SK-N-SH (cell line): Measurements from ENCODE around the gene ANKS1B. TPM values are rescaled to one million over a fixed set of nuclear protein-coding genes. Genes with fewer than 3 reads are reported as not detected.

ENCODE experiments used
- CTCF ChIA-PET: fragments of 300-600, 350-600 bp; formaldehyde crosslinking; extraction: SDS; loops from one replicate; lab custom pipeline; 2021; lab: Yijun Ruan, JAX
- POLR2A ChIA-PET: fragments of 350-600 bp; sonication (Branson Sonifier 250); formaldehyde crosslinking; extraction: SDS; loops from one replicate; lab custom pipeline; 2020; ENCODE audit warnings: antibody characterized with exemption, inconsistent platforms; lab: Yijun Ruan, JAX
- DNase-seq: peaks from one replicate; pipeline ENCODE4 v3.0.0; 2012
- H2AFZ ChIP-seq: fragments of 200-600 bp; sonication (generic); 2 replicates; pipeline ENCODE4 v1.8.1; 2016; ENCODE audit warnings: antibody characterized with exemption, mild to moderate bottlenecking, low read depth
- H3F3A ChIP-seq: fragments of 200-600 bp; sonication (generic); replicated peaks from 2 replicates; pipeline ENCODE3; 2016; ENCODE audit warnings: antibody characterized with exemption, mild to moderate bottlenecking; ENCODE audit not compliant: insufficient read depth
- H3K27ac ChIP-seq, 2 experiments: fragments of 200-500 bp in 1 of 2; fragments of 200-600 bp in 1 of 2; sonication (Bioruptor generic) in 1 of 2; sonication (generic), shearing (Covaris generic) in 1 of 2; 2 replicates each; pipeline versions ENCODE4 v1.5.1 to v1.6.1; 2014 to 2016; ENCODE audit warnings: low read depth in 2 of 2, inconsistent platforms in 1 of 2, low read length in 1 of 2, mild to moderate bottlenecking in 1 of 2, mixed read lengths in 1 of 2
- H3K27me3 ChIP-seq: fragments of 200-600 bp; sonication (generic), shearing (Covaris generic); 2 replicates; pipeline ENCODE4 v1.6.1; 2016; ENCODE audit warnings: mixed run types; ENCODE audit not compliant: insufficient read depth
- H3K36me3 ChIP-seq, 2 experiments: fragments of 200-500 bp in 1 of 2; fragments of 200-600 bp in 1 of 2; sonication (Bioruptor generic) in 1 of 2; sonication (generic) in 1 of 2; replicated peaks in 1 of 2; 2 replicates each; pipeline versions ENCODE3 to v1.5.1; 2014 to 2016; ENCODE audit warnings: low read length in 1 of 2, mild to moderate bottlenecking in 1 of 2; ENCODE audit not compliant: insufficient read depth in 2 of 2, control insufficient read depth in 1 of 2
- H3K4me1 ChIP-seq, 2 experiments: fragments of 200-500 bp in 1 of 2; fragments of 200-600 bp in 1 of 2; sonication (Bioruptor generic) in 1 of 2; sonication (generic), shearing (Covaris generic) in 1 of 2; 2 replicates each; pipeline versions ENCODE4 v1.5.1 to v1.6.1; 2014 to 2016; ENCODE audit warnings: low read depth in 1 of 2, low read length in 1 of 2, mixed run types in 1 of 2; ENCODE audit not compliant: insufficient read depth in 2 of 2, control insufficient read depth in 1 of 2
- H3K4me2 ChIP-seq: fragments of 200-600 bp; sonication (generic), shearing (Covaris generic); 2 replicates; pipeline ENCODE4 v1.6.1; 2017; ENCODE audit warnings: mixed run types
- H3K4me3 ChIP-seq, 2 experiments: fragments of 200-500 bp in 1 of 2; fragments of 200-600 bp in 1 of 2; sonication (Bioruptor generic) in 1 of 2; sonication (generic), shearing (Covaris generic) in 1 of 2; 2 replicates each; pipeline versions ENCODE4 v1.5.1 to v1.8.1; 2014 to 2016; ENCODE audit warnings: low read depth in 2 of 2, inconsistent platforms in 1 of 2, low read length in 1 of 2, mild to moderate bottlenecking in 1 of 2, mixed read lengths in 1 of 2, moderate library complexity in 1 of 2
- H3K79me2 ChIP-seq: fragments of 200-600 bp; sonication (generic); 2 replicates; pipeline ENCODE4 v1.8.1; 2017; ENCODE audit warnings: mild to moderate bottlenecking; ENCODE audit not compliant: insufficient read depth
- H3K9ac ChIP-seq: fragments of 200-600 bp; sonication (generic); 2 replicates; pipeline ENCODE4 v1.6.1; 2017; ENCODE audit warnings: mixed run types
- H3K9me2 ChIP-seq: fragments of 200-600 bp; sonication (generic); 2 replicates; pipeline ENCODE4 v1.6.1; 2017; ENCODE audit warnings: mixed run types
- H3K9me3 ChIP-seq: fragments of 200-600 bp; sonication (generic); 2 replicates; pipeline ENCODE4 v1.6.1; 2017; ENCODE audit warnings: mixed run types, mild to moderate bottlenecking, moderate library complexity
- H4K20me1 ChIP-seq: fragments of 200-600 bp; sonication (generic); 2 replicates; pipeline ENCODE4 v1.6.1; 2017; ENCODE audit warnings: mild to moderate bottlenecking, mixed run types; ENCODE audit not compliant: insufficient read depth
- ELF1 ChIP-seq: IDR thresholded peaks from 2 replicates; pipeline ENCODE4 v1.4.0; 2012
- EP300 ChIP-seq, 2 experiments: IDR thresholded peaks; 2 replicates each; pipeline versions ENCODE4 v1.4.0 to v1.6.1; 2012; ENCODE audit warnings: borderline replicate concordance in 1 of 2, low read depth in 1 of 2, low read length in 1 of 2
- FOSL2 ChIP-seq: IDR thresholded peaks from 2 replicates; pipeline ENCODE4 v1.4.0; 2012; ENCODE audit warnings: low read depth, mild to moderate bottlenecking, moderate library complexity, borderline replicate concordance
- FOXJ3 ChIP-seq: sonication (generic); formaldehyde crosslinking; IDR thresholded peaks from 2 replicates; pipeline ENCODE4 v1.5.1; 2020; ENCODE audit warnings: mild to moderate bottlenecking, missing genetic modification reagents
- GABPA ChIP-seq: IDR thresholded peaks from 2 replicates; pipeline ENCODE4 v1.4.0; 2012; ENCODE audit warnings: low read depth, mild to moderate bottlenecking
- GATA2 ChIP-seq: sonication (generic); formaldehyde crosslinking; IDR thresholded peaks from 2 replicates; pipeline ENCODE4 v1.5.0; 2020; ENCODE audit warnings: mild to moderate bottlenecking, missing genetic modification reagents
- MAX ChIP-seq: IDR thresholded peaks from 2 replicates; pipeline ENCODE4 v1.4.0; 2012; ENCODE audit warnings: low read depth
- MEF2A ChIP-seq: IDR thresholded peaks from 2 replicates; pipeline ENCODE4 v1.4.0; 2012; ENCODE audit warnings: low read depth, borderline replicate concordance
- NRF1 ChIP-seq: IDR thresholded peaks from 2 replicates; pipeline ENCODE4 v1.6.1; 2012; ENCODE audit warnings: low read depth, mild to moderate bottlenecking, low read length
- PBX3 ChIP-seq: IDR thresholded peaks from 2 replicates; pipeline ENCODE4; 2012
- RAD21 ChIP-seq: IDR thresholded peaks from 2 replicates; pipeline ENCODE4 v1.6.1; 2012; ENCODE audit warnings: mild to moderate bottlenecking, low read length
- RCOR1 ChIP-seq: fragments of 150-350 bp; IDR thresholded peaks from 2 replicates; pipeline ENCODE4 v1.6.1; 2017; ENCODE audit warnings: antibody characterized with exemption, low read length
- RFX5 ChIP-seq: IDR thresholded peaks from 2 replicates; pipeline ENCODE4 v1.6.1; 2012; ENCODE audit warnings: mild to moderate bottlenecking, improper control_type of control experiment, low read length
- RXRA ChIP-seq: IDR thresholded peaks from 2 replicates; pipeline ENCODE4 v1.4.0; 2012; ENCODE audit warnings: low read depth, mild to moderate bottlenecking, borderline replicate concordance
- SIN3A ChIP-seq: IDR thresholded peaks from 2 replicates; pipeline ENCODE4 v1.6.1; 2012; ENCODE audit warnings: low read depth, mild to moderate bottlenecking, low read length, moderate library complexity, borderline replicate concordance
- SMC3 ChIP-seq: IDR thresholded peaks from 2 replicates; pipeline ENCODE4 v1.6.1; 2012; ENCODE audit warnings: low read depth, low read length, improper control_type of control experiment
- YY1 ChIP-seq: IDR thresholded peaks from 2 replicates; pipeline ENCODE4 v1.4.0; 2012; ENCODE audit warnings: low read depth, mild to moderate bottlenecking
- WGBS: methylation state at CpG from one replicate; pipeline ENCODE4 v1.1.6; 2017; ENCODE audit warnings: low lambda C conversion rate; 5-methylcytosine and 5-hydroxymethylcytosine counted together
- polyA plus RNA-seq, 3 experiments: library from polyadenylated mRNA; depleted of rRNA; stranded (reverse); fragments of >200 nt; gene quantifications; 2 replicates each; pipeline ENCODE4 v1.2.3, GENCODE V29; 2012

ANKS1B gene
- polyA plus RNA-seq, 1 of the 3 experiments (the other 2 are of a cell fraction), result 1.8 TPM

- H4K20me1 ChIP-seq, result no peaks in the 10 kb centered on the region
- no peak for TF ChIP-seq ELF1
- TF ChIP-seq MAX, result no peak
- TF ChIP-seq SMC3, result no peak
- TF ChIP-seq EP300 (IDR thresholded peaks at IDR 0.05; ENCODE audit: borderline replicate concordance in 1 of 2, low read depth in 1 of 2, low read length in 1 of 2), result no peak
- TF ChIP-seq SIN3A, result no peak
- TF ChIP-seq RCOR1, result no peak
- H3K27ac ChIP-seq, result no peak overlapping the region
- H3K4me1 ChIP-seq, result peaks cover 0 to 6% of the 10 kb centered on the region in 2 experiments; a peak in 2 of 4 replicates
- H3K79me2 ChIP-seq, result no peaks in the 10 kb centered on the region
- 56% methylated on average over 5 of the region's 5 CpGs for whole genome bisulfite sequencing
- no peak overlapping the region for H3K9ac ChIP-seq
- H3K9me2 ChIP-seq, result no peaks in the 10 kb centered on the region
- no peak overlapping the region for H3K4me2 ChIP-seq
- CTCF ChIA-PET, result interaction anchor here (0.9 to 1.8 kb wide), 2 partner anchors 14 to 15 kb away, joined by 4 to 7 read pairs; no protein-coding TSS in a partner anchor
- H3K4me3 ChIP-seq, result no peak overlapping the region
- H3F3A ChIP-seq, result no peaks in the 10 kb centered on the region
- POLR2A ChIA-PET, result no interaction called here
- no peak for DNase-seq
- H3K27me3 ChIP-seq, result no peaks in the 10 kb centered on the region
- H2AFZ ChIP-seq, result no peak overlapping the region
- H3K36me3 ChIP-seq, result no peaks in the 10 kb centered on the region
- no peaks in the 10 kb centered on the region for H3K9me3 ChIP-seq
Measured at GRCh38 chr12:99057670-99058069, 927.1 kb downstream of the ANKS1B start.

GRCh38 chr12:99056186-99056585 is 928.5 kb downstream of the ANKS1B start:
- Histone ChIP-seq H3K4me2 (no peak overlapping the region), H3K36me3 (no peaks in the 10 kb centered on the region), H3K79me2 (no peaks in the 10 kb centered on the region), H3K4me1 (peaks cover 0 to 6% of the 10 kb centered on the region in 2 experiments; a peak in 2 of 4 replicates), H3K4me3 (no peak overlapping the region), H3K27ac (no peak overlapping the region), H3K9me3 (no peaks in the 10 kb centered on the region), H3K9ac (no peak overlapping the region), H4K20me1 (no peaks in the 10 kb centered on the region), H3K9me2 (no peaks in the 10 kb centered on the region), H3F3A (no peaks in the 10 kb centered on the region), H3K27me3 (no peaks in the 10 kb centered on the region), H2AFZ (no peak overlapping the region)
- WGBS, result 79% methylated on average over 1 of the region's 1 CpG
- DNase-seq, result no peak
- ChIA-PET CTCF (interaction anchor here (1.5 kb wide), 1 partner anchor 13 kb away, joined by 3 read pairs; no protein-coding TSS in a partner anchor), POLR2A (no interaction called here)
- TF ChIP-seq RFX5 (no peak), GABPA (no peak), RAD21 (no peak), NRF1 (no peak), SIN3A (no peak), RCOR1 (no peak), RXRA (no peak), ELF1 (no peak)

DNA sequence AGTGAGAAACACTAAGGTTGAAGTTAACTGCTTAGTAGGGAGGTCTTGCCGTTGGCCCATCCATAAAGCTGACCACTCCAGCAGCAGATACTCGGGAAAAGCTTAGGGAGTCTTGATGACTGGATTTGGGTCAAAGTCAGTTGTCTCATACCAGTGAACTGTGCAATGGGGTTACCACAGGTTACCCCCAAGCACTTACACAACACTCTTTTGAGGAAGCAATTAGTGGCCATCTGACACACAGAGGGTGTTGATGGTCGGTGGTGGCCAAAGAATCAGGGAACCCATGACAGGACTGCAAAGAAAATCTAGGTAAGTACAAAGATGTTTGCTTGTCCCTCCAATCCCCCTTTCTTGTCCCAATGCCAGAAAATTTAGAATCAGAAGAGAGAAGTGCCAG is 929.4 kb downstream of the ANKS1B start:
- TF ChIP-seq GATA2 (CRISPR knock-in tag) (no peak), FOXJ3 (CRISPR knock-in tag) (no peak), YY1 (no peak), FOSL2 (no peak), ELF1 (no peak), EP300 (IDR thresholded peaks at IDR 0.05; ENCODE audit: borderline replicate concordance in 1 of 2, low read depth in 1 of 2, low read length in 1 of 2) (no peak), RCOR1 (no peak), MEF2A (no peak), PBX3 (no peak)
- H3K4me3 ChIP-seq, result no peak overlapping the region
- CTCF ChIA-PET, result interaction anchor here (2.8 kb wide), 1 partner anchor 12 kb away, joined by 13 read pairs; no protein-coding TSS in a partner anchor
- no peaks in the 10 kb centered on the region for H4K20me1 ChIP-seq
- no peak overlapping the region for H2AFZ ChIP-seq
- no peaks in the 10 kb centered on the region for H3K36me3 ChIP-seq
- no peaks in the 10 kb centered on the region for H3K9me3 ChIP-seq
- no peaks in the 10 kb centered on the region for H3K9me2 ChIP-seq
- H3F3A ChIP-seq, result no peaks in the 10 kb centered on the region
- H3K4me2 ChIP-seq, result no peak overlapping the region
- H3K27me3 ChIP-seq, result no peaks in the 10 kb centered on the region
- H3K27ac ChIP-seq, result no peak overlapping the region
- peaks cover 0 to 6% of the 10 kb centered on the region in 2 experiments; a peak in 2 of 4 replicates for H3K4me1 ChIP-seq
- no peak overlapping the region for H3K9ac ChIP-seq
- H3K79me2 ChIP-seq, result no peaks in the 10 kb centered on the region
- no peak for DNase-seq
- POLR2A ChIA-PET, result no interaction called here
- 66% methylated on average over 3 of the region's 3 CpGs for WGBS
